Common myeloid progenitor, CD34-positive (primary cell): ENCODE measurements around the gene CACNA1H.
"Not testable (repeated sequence)": the region's sequence is repeated elsewhere in the genome, so short reads cannot be mapped to it uniquely, and the experiment has no call there.

Source experiments
- CTCF ChIA-PET: fragments of 350-600 bp; sonication (Branson Sonifier 250); formaldehyde crosslinking; loops from one replicate; lab custom pipeline; 2021; ENCODE audit warnings: antibody characterized with exemption; lab: Charles Lee
- POLR2A ChIA-PET: fragments of 350-600 bp; sonication (Branson Sonifier 250); formaldehyde crosslinking; loops from one replicate; lab custom pipeline; 2021; ENCODE audit warnings: antibody characterized with exemption; lab: Charles Lee
- DNase-seq, 3 donors: peaks; one replicate each; pipeline versions ENCODE4 v3.0.0 to v3.0.0-alpha.2; 2013
- H3K27ac ChIP-seq, 2 experiments: 1 replicate in 1 of 2; 2 replicates in 1 of 2; pipeline ENCODE4 v1.7.0; 2013; ENCODE audit warnings: inconsistent platforms in 2 of 2, low read length in 2 of 2, mild to moderate bottlenecking in 2 of 2, low read depth in 1 of 2, moderate library complexity in 1 of 2; ENCODE audit not compliant: severe bottlenecking in 2 of 2, insufficient read depth in 1 of 2, poor library complexity in 1 of 2
- H3K27me3 ChIP-seq, 5 experiments: replicated peaks in 2 of 5; 1 replicate in 3 of 5; 2 replicates in 2 of 5; pipeline versions ENCODE4 v1.6.1 to v1.7.0; 2013; ENCODE audit warnings: low read length in 4 of 5, mild to moderate bottlenecking in 2 of 5, moderate library complexity in 2 of 5, inconsistent platforms in 1 of 5; ENCODE audit not compliant: insufficient read depth in 5 of 5, control insufficient read depth in 4 of 5
- H3K36me3 ChIP-seq, 4 experiments: 1 replicate in 2 of 4; 2 replicates in 2 of 4; pipeline versions ENCODE4 v1.6.1 to v1.7.0; 2013; ENCODE audit warnings: low read length in 3 of 4, control low read depth in 1 of 4, mild to moderate bottlenecking in 1 of 4; ENCODE audit not compliant: control insufficient read depth in 4 of 4, insufficient read depth in 4 of 4
- H3K4me1 ChIP-seq, 4 experiments: 1 replicate in 3 of 4; 2 replicates in 1 of 4; pipeline versions ENCODE4 v1.6.1 to v1.7.1; 2013; ENCODE audit warnings: low read length in 3 of 4, mild to moderate bottlenecking in 3 of 4, control low read depth in 1 of 4, inconsistent platforms in 1 of 4, moderate library complexity in 1 of 4; ENCODE audit not compliant: control insufficient read depth in 4 of 4, insufficient read depth in 4 of 4; ENCODE audit errors: control extremely low read depth in 1 of 4
- H3K4me3 ChIP-seq, 7 experiments: 1 replicate in 4 of 7; 2 replicates in 3 of 7; pipeline versions ENCODE4 v1.5.1 to v1.7.0; 2013; ENCODE audit warnings: mild to moderate bottlenecking in 7 of 7, low read length in 6 of 7, moderate library complexity in 6 of 7, inconsistent platforms in 2 of 7, low read depth in 2 of 7, control low read depth in 1 of 7; ENCODE audit not compliant: insufficient read depth in 4 of 7, control insufficient read depth in 1 of 7; ENCODE audit errors: extremely low read depth in 1 of 7
- H3K9me3 ChIP-seq, 5 experiments: 1 replicate in 4 of 5; 2 replicates in 1 of 5; pipeline versions ENCODE4 v1.6.1 to v1.7.1; 2013; ENCODE audit warnings: low read length in 4 of 5, mild to moderate bottlenecking in 2 of 5, inconsistent platforms in 1 of 5, low read depth in 1 of 5, moderate library complexity in 1 of 5; ENCODE audit not compliant: control insufficient read depth in 4 of 5, insufficient read depth in 2 of 5; ENCODE audit errors: control extremely low read depth in 1 of 5
- WGBS: methylation state at CpG from one replicate; pipeline ENCODE4 v1.1.5; 2013; ENCODE audit not compliant: insufficient coverage; 5-methylcytosine and 5-hydroxymethylcytosine counted together

Gene CACNA1H

GRCh38 chr16:1238909-1239308, 86.0 kb downstream of the CACNA1H start:
- H3K36me3 ChIP-seq, CTCF ChIA-PET, H3K9me3 ChIP-seq, POLR2A ChIA-PET, DNase-seq, H3K27me3 ChIP-seq, H3K4me3 ChIP-seq, H3K4me1 ChIP-seq, H3K27ac ChIP-seq: not testable (repeated sequence)
- WGBS: 94% methylated on average over 8 of the region's 23 CpGs

- H3K36me3 ChIP-seq, H3K4me3 ChIP-seq, POLR2A ChIA-PET, H3K27me3 ChIP-seq, CTCF ChIA-PET, DNase-seq, H3K9me3 ChIP-seq, H3K27ac ChIP-seq: not testable (repeated sequence)
- H3K4me1 ChIP-seq: peaks cover 0 to 15% (median 1%) of the 10 kb centered on the region in 4 experiments
- WGBS: 100% methylated on average over 1 of the region's 9 CpGs
These were observed 86.7 kb downstream of the CACNA1H start for GRCh38 chr16:1239575-1239974.

- CTCF ChIA-PET, H3K27me3 ChIP-seq, H3K36me3 ChIP-seq, H3K9me3 ChIP-seq, POLR2A ChIA-PET, H3K27ac ChIP-seq, H3K4me3 ChIP-seq, DNase-seq: not testable (repeated sequence)
- H3K4me1 ChIP-seq: peaks cover 0 to 24% (median 7%) of the 10 kb centered on the region in 4 experiments
- no CpG with 5 or more reads among the region's 12 CpGs for WGBS
These were observed 87.5 kb downstream of the CACNA1H start, which contains the start of gene TPSAB1 for GRCh38 chr16:1240436-1240835. Gene TPSAB1 (plus strand): TSS chr16:1240705. CDS start chr16:1240939, 234 bp downstream.

GRCh38 chr16:1241081-1241480, 88.2 kb downstream of the CACNA1H start:
- H3K4me3 ChIP-seq, H3K27ac ChIP-seq, H3K36me3 ChIP-seq, H3K9me3 ChIP-seq, CTCF ChIA-PET, POLR2A ChIA-PET, DNase-seq, H3K27me3 ChIP-seq: not testable (repeated sequence)
- 83% methylated on average over 1 of the region's 15 CpGs for WGBS
- H3K4me1 ChIP-seq: peaks cover 0 to 30% (median 11%) of the 10 kb centered on the region in 4 experiments

GRCh38 chr16:1243363-1243762, 90.5 kb downstream of the CACNA1H start:
- peaks cover 0 to 43% (median 14%) of the 10 kb centered on the region in 4 experiments for H3K4me1 ChIP-seq
- CTCF ChIA-PET, DNase-seq, H3K27me3 ChIP-seq, H3K36me3 ChIP-seq, H3K27ac ChIP-seq, H3K9me3 ChIP-seq, H3K4me3 ChIP-seq, POLR2A ChIA-PET: not testable (repeated sequence)
- WGBS: 100% methylated on average over 4 of the region's 11 CpGs

GRCh38 chr16:1243907-1244850, 91.3 kb downstream of the CACNA1H start:
- H3K4me3 ChIP-seq, H3K9me3 ChIP-seq, H3K36me3 ChIP-seq, CTCF ChIA-PET, POLR2A ChIA-PET, H3K27me3 ChIP-seq: not testable (repeated sequence)
- peak in 1 of 3 donors; percentile 33 for DNase-seq
- Histone ChIP-seq H3K27ac (peak overlapping the region in 1 of 2 experiments; percentile 81), H3K4me1 (peaks cover 0 to 43% (median 14%) of the 10 kb centered on the region in 4 experiments)
- 69% methylated on average over 11 of the region's 32 CpGs for WGBS

- H3K36me3 ChIP-seq: no peaks in the 10 kb centered on the region
- H3K4me3 ChIP-seq: peak overlapping the region in 2 of 7 experiments; percentile 11 to 39
- CTCF ChIA-PET: no interaction called here
- peak; percentile 50 to 94 (median 90) for DNase-seq
- POLR2A ChIA-PET: no interaction called here
- H3K27ac ChIP-seq: peak overlapping the region; percentile 59 to 81
- H3K4me1 ChIP-seq: peaks cover 0 to 41% (median 14%) of the 10 kb centered on the region in 4 experiments
- H3K9me3 ChIP-seq: no peaks in the 10 kb centered on the region
- peaks cover 0 to 5% (median 0%) of the 10 kb centered on the region in 5 experiments for H3K27me3 ChIP-seq
- 0% methylated on average over 5 of the region's 12 CpGs for WGBS
These were observed 92.0 kb downstream of the CACNA1H start for GRCh38 chr16:1244881-1245280.
